Esophagus squamous epithelium (tissue), 5 donors: Measurements from ENCODE around the gene RAX2. TPM values are rescaled to one million over a fixed set of nuclear protein-coding genes. Genes with fewer than 3 reads are reported as not detected.
"Not testable (repeated sequence)": the region's sequence is repeated elsewhere in the genome, so short reads cannot be mapped to it uniquely, and the experiment has no call there.

ENCODE experiments used
- DNase-seq: peaks from one replicate; lab custom pipeline; 2025; lab: John Stamatoyannopoulos, UW
- H3K27ac ChIP-seq, 4 donors: fragments of 200-600 bp; sonication (generic); one replicate each; pipeline ENCODE4 v1.5.1; 2016 to 2019; ENCODE audit warnings: mild to moderate bottlenecking in 1 of 4
- H3K27me3 ChIP-seq, 4 donors: fragments of 200-600 bp; sonication (generic); 1 replicate in 3 of 4; 2 replicates in 1 of 4; pipeline versions ENCODE4 v1.5.1 to v1.6.0; 2017 to 2021; ENCODE audit warnings: antibody characterized with exemption in 1 of 4
- H3K36me3 ChIP-seq, 3 donors: fragments of 200-600 bp; sonication (generic); one replicate each; pipeline ENCODE4 v1.5.1; 2016 to 2019
- H3K4me1 ChIP-seq, 3 donors: fragments of 200-600 bp; sonication (generic); one replicate each; pipeline ENCODE4 v1.5.1; 2017 to 2019
- H3K4me3 ChIP-seq, 4 donors: fragments of 200-600 bp; sonication (generic); 1 replicate in 3 of 4; 2 replicates in 1 of 4; pipeline ENCODE4 v1.5.1; 2016 to 2019; ENCODE audit warnings: mild to moderate bottlenecking in 2 of 4, moderate library complexity in 1 of 4
- H3K9me3 ChIP-seq, 3 donors: fragments of 200-600 bp; sonication (generic); one replicate each; pipeline ENCODE4 v1.5.1; 2016 to 2019
- POLR2A ChIP-seq, 4 donors: fragments of 450-650 bp; IDR thresholded peaks; one replicate each; pipeline ENCODE4 v1.6.1; 2017; ENCODE audit warnings: antibody characterized with exemption in 4 of 4, mild to moderate bottlenecking in 4 of 4, moderate library complexity in 3 of 4
- WGBS, 2 donors: methylation state at CpG; one replicate each; pipeline ENCODE4 v1.1.5; 2018; 5-methylcytosine and 5-hydroxymethylcytosine counted together
- intact Hi-C: fragments of 100-400 bp; cut with DNase I; formaldehyde crosslinking; loops from one replicate; pipeline ENCODE4 v1.15.0; 2022
- total RNA-seq, 4 donors: library from RNA; depleted of rRNA; stranded (reverse); fragments of >200 nt; gene quantifications; one replicate each; pipeline ENCODE4 v1.1.0, GENCODE V29; 2016
- TF ChIP-seq, protein P1 (sequence below), 6 experiments: fragments of 450-650 bp in 4 of 6; fragments of 200-600 bp in 2 of 6; sonication (generic) in 2 of 6; IDR thresholded peaks; one replicate each; pipeline ENCODE4 v1.5.1; 2016 to 2019; ENCODE audit warnings: antibody characterized with exemption in 6 of 6, mild to moderate bottlenecking in 4 of 6, moderate library complexity in 4 of 6
- donor health status: DM: yes; HTN: yes; CAD: no.

RAX2 gene
- total RNA-seq, 4 donors from 2014 or later = not detected

DNA sequence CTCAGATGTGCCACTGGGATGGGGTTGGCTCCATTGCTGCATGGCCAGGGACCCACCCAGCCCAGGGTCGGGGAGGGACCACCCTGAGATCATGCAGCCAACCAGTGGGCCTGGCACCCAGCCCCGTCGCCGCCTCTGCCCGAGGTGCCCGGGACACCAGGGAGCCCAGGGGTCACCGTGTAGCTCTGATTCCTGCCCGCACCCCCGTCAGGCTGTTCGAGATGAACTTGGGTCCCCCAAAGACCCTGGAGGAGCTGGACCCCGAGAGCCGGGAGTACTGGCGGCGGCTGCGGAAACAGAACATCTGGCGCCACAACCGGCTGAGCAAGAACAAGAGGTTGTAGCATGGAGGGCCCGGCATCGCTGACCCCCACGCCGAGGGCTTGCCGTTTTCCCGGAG, 5.0 kb downstream of the RAX2 start:
- intact Hi-C loops = no loop called here
- Histone ChIP-seq H3K27ac (no peak overlapping the region), H3K4me1 (peaks cover 0 to 16% (median 8%) of the 10 kb centered on the region in 3 donors), H3K27me3 (peaks cover 0 to 9% (median 0%) of the 10 kb centered on the region in 4 donors), H3K36me3 (peaks cover 0 to 52% (median 3%) of the 10 kb centered on the region in 3 donors), H3K9me3 (no peaks in the 10 kb centered on the region), H3K4me3 (no peak overlapping the region)
- WGBS, 2 donors = 96 to 100% methylated on average over 2 to 6 of the region's 23 CpGs
- no peak for DNase-seq
- no peak for TF ChIP-seq POLR2A (IDR thresholded peaks at IDR 0.05)
- TF ChIP-seq, protein P1, sequence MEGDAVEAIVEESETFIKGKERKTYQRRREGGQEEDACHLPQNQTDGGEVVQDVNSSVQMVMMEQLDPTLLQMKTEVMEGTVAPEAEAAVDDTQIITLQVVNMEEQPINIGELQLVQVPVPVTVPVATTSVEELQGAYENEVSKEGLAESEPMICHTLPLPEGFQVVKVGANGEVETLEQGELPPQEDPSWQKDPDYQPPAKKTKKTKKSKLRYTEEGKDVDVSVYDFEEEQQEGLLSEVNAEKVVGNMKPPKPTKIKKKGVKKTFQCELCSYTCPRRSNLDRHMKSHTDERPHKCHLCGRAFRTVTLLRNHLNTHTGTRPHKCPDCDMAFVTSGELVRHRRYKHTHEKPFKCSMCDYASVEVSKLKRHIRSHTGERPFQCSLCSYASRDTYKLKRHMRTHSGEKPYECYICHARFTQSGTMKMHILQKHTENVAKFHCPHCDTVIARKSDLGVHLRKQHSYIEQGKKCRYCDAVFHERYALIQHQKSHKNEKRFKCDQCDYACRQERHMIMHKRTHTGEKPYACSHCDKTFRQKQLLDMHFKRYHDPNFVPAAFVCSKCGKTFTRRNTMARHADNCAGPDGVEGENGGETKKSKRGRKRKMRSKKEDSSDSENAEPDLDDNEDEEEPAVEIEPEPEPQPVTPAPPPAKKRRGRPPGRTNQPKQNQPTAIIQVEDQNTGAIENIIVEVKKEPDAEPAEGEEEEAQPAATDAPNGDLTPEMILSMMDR (IDR thresholded peaks at IDR 0.05) = no peak

DNA sequence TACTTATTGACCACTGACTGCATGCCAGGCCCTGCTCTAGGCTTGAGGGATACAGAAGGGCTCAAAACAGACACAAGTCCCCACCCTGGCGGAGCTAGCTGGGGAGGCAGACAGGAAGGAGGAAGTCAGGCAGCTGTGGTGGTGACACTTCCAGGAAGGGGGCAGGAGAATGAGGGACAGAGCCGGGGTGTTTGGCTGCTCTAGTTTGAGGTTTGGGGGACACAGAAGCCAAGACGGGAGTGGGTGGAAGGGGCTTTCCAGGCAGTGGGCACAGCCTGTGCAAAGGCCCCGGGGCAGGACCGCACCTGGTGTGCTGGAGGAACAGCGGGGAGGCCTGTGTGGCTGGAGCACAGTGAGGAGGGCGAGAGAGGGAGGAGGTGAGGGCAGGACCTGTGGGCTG, 5.5 kb downstream of the RAX2 start:
- no peak for DNase-seq
- 69 to 88% methylated on average over 5 to 7 of the region's 7 CpGs for WGBS, 2 donors
- H3K36me3 ChIP-seq = peaks cover 0 to 52% (median 3%) of the 10 kb centered on the region in 3 donors
- no peaks in the 10 kb centered on the region for H3K9me3 ChIP-seq
- H3K27ac ChIP-seq = no peak overlapping the region
- H3K27me3 ChIP-seq = peaks cover 0 to 4% (median 0%) of the 10 kb centered on the region in 4 donors
- TF ChIP-seq, protein P1 (IDR thresholded peaks at IDR 0.05) = no peak
- no peak for TF ChIP-seq POLR2A (IDR thresholded peaks at IDR 0.05)
- no peak overlapping the region for H3K4me3 ChIP-seq
- H3K4me1 ChIP-seq = peaks cover 0 to 18% (median 12%) of the 10 kb centered on the region in 3 donors
- intact Hi-C loops = no loop called here

DNA sequence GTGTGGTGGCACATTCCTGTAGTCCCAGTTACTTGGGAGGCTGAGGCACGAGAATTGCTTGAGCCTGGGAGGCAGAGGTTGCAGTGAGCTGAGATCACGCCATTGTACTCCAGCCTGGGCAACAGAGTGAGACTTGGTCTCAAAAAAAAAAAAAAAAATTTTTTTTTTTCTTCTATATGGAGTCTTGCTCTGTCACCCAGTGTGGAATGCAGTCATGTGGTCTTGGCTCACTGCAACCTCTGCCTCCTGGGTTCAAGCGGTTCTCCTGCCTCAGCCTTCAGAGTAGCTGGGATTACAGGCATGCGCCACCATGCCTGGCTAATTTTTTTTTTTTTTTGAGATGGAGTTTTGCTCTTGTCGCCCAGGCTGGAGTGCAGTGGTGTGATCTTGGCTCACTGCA, 6.3 kb downstream of the RAX2 start:
- H3K27me3 ChIP-seq, DNase-seq, intact Hi-C loops, H3K27ac ChIP-seq, H3K4me3 ChIP-seq, H3K9me3 ChIP-seq: not testable (repeated sequence)
- 89 to 91% methylated on average over 4 to 5 of the region's 5 CpGs for WGBS, 2 donors
- H3K4me1 ChIP-seq = peaks cover 3 to 23% (median 15%) of the 10 kb centered on the region in 3 donors
- H3K36me3 ChIP-seq = peaks cover 0 to 52% (median 3%) of the 10 kb centered on the region in 3 donors

DNA sequence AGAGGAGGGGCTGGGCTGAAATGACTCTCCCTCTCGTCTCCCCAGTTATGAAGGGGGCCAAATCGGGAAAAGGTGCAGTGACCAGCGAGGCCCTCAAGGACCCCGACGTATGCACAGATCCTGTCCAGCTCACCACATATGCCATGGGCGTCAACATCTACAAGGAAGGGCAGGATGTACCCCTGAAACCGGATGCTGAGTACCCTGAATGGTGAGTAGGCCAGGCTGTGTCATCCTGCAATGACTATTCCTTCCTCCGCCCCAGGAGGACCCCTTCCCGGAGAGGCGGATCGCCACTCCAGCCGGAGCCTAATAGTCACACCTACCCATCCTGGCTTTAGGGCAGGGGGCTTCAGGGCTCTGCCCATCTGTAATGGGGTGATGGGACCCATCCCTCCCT, 6.9 kb downstream of the RAX2 start:
- peaks cover 0 to 52% (median 3%) of the 10 kb centered on the region in 3 donors for H3K36me3 ChIP-seq
- no peaks in the 10 kb centered on the region for H3K9me3 ChIP-seq
- no peak overlapping the region for H3K4me3 ChIP-seq
- no peak for TF ChIP-seq POLR2A (IDR thresholded peaks at IDR 0.05)
- TF ChIP-seq, protein P1 (IDR thresholded peaks at IDR 0.05) = no peak
- no peak overlapping the region for H3K27ac ChIP-seq
- peaks cover 7 to 30% (median 21%) of the 10 kb centered on the region in 3 donors for H3K4me1 ChIP-seq
- no peaks in the 10 kb centered on the region for H3K27me3 ChIP-seq
- 84 to 89% methylated on average over 8 to 12 of the region's 12 CpGs for WGBS, 2 donors
- intact Hi-C loops = no loop called here
- DNase-seq = no peak

DNA sequence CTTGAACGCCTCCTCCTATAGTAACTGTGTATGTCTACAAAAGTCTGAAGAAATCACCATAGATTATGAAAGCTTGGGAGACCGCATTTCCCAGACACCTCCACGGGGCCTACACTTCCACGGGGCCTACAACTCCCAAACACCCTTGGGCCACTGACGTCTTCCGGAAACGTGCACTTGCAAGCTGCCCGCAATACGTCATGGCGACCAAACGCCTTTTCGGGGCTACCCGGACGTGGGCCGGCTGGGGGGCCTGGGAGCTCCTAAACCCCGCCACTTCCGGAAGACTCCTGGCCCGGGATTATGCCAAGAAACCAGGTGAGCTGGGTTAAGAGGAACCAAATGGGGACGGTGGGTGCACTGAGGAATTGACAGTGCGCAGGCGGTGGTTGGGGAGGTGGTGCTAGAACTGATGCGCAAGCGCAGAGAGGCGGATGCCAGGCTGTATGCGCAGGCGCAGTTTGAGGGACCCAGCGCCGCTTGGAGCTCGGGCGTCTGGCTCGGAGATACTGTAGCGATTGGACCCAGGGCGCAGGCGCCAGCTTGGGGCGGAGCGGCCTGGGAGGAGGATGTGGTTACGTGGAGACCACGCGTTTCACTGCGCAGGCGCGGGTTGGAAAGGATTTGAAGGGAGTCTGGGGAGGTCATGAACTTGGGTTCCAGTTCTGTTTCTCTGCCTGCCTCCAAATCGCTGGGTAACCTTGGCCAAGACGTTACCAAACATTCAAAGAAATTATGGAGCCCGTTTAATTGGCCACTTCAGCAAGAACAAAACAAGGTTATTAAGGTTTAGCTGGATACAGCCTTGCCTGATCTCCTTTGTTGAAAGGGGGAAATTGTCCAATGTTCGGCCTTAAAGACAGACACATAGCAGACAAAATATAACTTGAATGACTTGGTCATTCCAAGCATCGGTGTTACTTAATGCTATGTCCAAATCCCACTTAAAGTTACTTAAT, 9.2 kb downstream of the RAX2 start, which contains the start of gene MRPL54:
MRPL54 (plus strand) TSS at position 182 of the 959 bp plus-strand sequence; CDS start at position 201, 19 bp downstream.
- no peaks in the 10 kb centered on the region for H3K27me3 ChIP-seq
- H3K27ac ChIP-seq = peak within 1 kb of the TSS; percentile 93 to 96 (median 96)
- peak within 1 kb of the TSS; percentile 82 to 96 (median 88) for H3K4me3 ChIP-seq
- 1 to 3% methylated on average over 30 to 45 of the region's 47 CpGs for WGBS, 2 donors
- DNase-seq = peak; percentile 90
- H3K9me3 ChIP-seq = no peaks in the 10 kb centered on the region
- intact Hi-C loops = no loop called here
- H3K36me3 ChIP-seq = peaks cover 3 to 52% (median 11%) of the 10 kb centered on the region in 3 donors
- peaks cover 17 to 51% (median 35%) of the 10 kb centered on the region in 3 donors for H3K4me1 ChIP-seq
- TF ChIP-seq POLR2A (IDR thresholded peaks at IDR 0.05) = peak in 3 of 4 donors; percentile 10 to 71 (median 59)
- TF ChIP-seq, protein P1 (IDR thresholded peaks at IDR 0.05) = peak in 1 of 6 experiments; percentile 37
